Upper lobe of left lung (tissue), 4 donors: Measurements from ENCODE around the gene VWA8.

Experiments used
- CTCF ChIP-seq, 6 experiments: fragments of 450-650 bp in 4 of 6; fragments of 200-600 bp in 2 of 6; sonication (generic) in 2 of 6; IDR thresholded peaks; one replicate each; pipeline ENCODE4 v1.5.1; 2016 to 2019; ENCODE audit warnings: antibody characterized with exemption in 6 of 6
- EP300 ChIP-seq, 4 donors: sonication (generic); formaldehyde crosslinking; IDR thresholded peaks; one replicate each; pipeline ENCODE4 v1.5.1; 2017; ENCODE audit warnings: antibody characterized with exemption in 4 of 4, control low read depth in 2 of 4
- POLR2A ChIP-seq, 4 donors: fragments of 450-650 bp; IDR thresholded peaks; one replicate each; pipeline ENCODE4 v1.5.1; 2016 to 2017; ENCODE audit warnings: antibody characterized with exemption in 4 of 4, mild to moderate bottlenecking in 2 of 4
- POLR2AphosphoS5 ChIP-seq, 2 donors: sonication (generic); formaldehyde crosslinking; IDR thresholded peaks; one replicate each; pipeline ENCODE4 v1.5.1; 2017; ENCODE audit warnings: antibody characterized with exemption in 2 of 2

GRCh38 chr13:41970022-41970421 lies 9.1 kb upstream of the VWA8 start:
- no peak for TF ChIP-seq CTCF (IDR thresholded peaks at IDR 0.05)
- no peak for TF ChIP-seq EP300 (IDR thresholded peaks at IDR 0.05)
- TF ChIP-seq POLR2A (IDR thresholded peaks at IDR 0.05) = no peak
- TF ChIP-seq POLR2AphosphoS5 (IDR thresholded peaks at IDR 0.05) = no peak
